Esophagus (tissue), 2 donors: Measurements from ENCODE around the gene SLBP. TPM values are rescaled to one million over a fixed set of nuclear protein-coding genes. Genes with fewer than 3 reads are reported as not detected.

Experiments used
- H3K27ac ChIP-seq, 2 donors: one replicate each; pipeline ENCODE4 v1.5.1; 2013; ENCODE audit warnings: low read depth in 2 of 2, mild to moderate bottlenecking in 2 of 2, inconsistent platforms in 1 of 2, low read length in 1 of 2, moderate library complexity in 1 of 2
- H3K27me3 ChIP-seq, 2 donors: one replicate each; pipeline ENCODE4 v1.6.1; 2013; ENCODE audit warnings: low read length in 2 of 2, control low read depth in 1 of 2, mild to moderate bottlenecking in 1 of 2; ENCODE audit not compliant: insufficient read depth in 2 of 2, control insufficient read depth in 1 of 2
- H3K36me3 ChIP-seq, 2 donors: one replicate each; pipeline ENCODE4 v1.6.1; 2013; ENCODE audit warnings: low read length in 1 of 2; ENCODE audit not compliant: control insufficient read depth in 2 of 2, insufficient read depth in 2 of 2
- H3K4me1 ChIP-seq, 2 donors: one replicate each; pipeline ENCODE4 v1.6.1; 2013; ENCODE audit warnings: low read length in 1 of 2; ENCODE audit not compliant: control insufficient read depth in 2 of 2, insufficient read depth in 2 of 2
- H3K4me3 ChIP-seq, 2 donors: one replicate each; pipeline ENCODE4 v1.5.1; 2013; ENCODE audit warnings: low read length in 2 of 2, mild to moderate bottlenecking in 2 of 2, low read depth in 1 of 2, moderate library complexity in 1 of 2
- H3K9me3 ChIP-seq, 2 donors: one replicate each; pipeline ENCODE4 v1.6.1; 2013; ENCODE audit warnings: mild to moderate bottlenecking in 2 of 2, low read depth in 1 of 2, low read length in 1 of 2, moderate library complexity in 1 of 2; ENCODE audit not compliant: control insufficient read depth in 2 of 2, insufficient read depth in 1 of 2
- WGBS, 2 donors: extraction: QIAGEN DNeasy Blood & Tissue Kit; methylation state at CpG; one replicate each; pipeline ENCODE4 v1.1.7; 2013; 5-methylcytosine and 5-hydroxymethylcytosine counted together
- polyA plus RNA-seq, 2 donors: library from polyadenylated mRNA; stranded (reverse); fragments of 200-250 nt; gene quantifications; one replicate each; pipeline ENCODE4 v1.2.3, GENCODE V29; 2013
- donor health status: healthy with polysubstance abuse.
- donor health status: Bipolar disorder and iron deficiency.

The SLBP gene
- polyA plus RNA-seq, 2 donors: 24.9 to 38.5 TPM

DNA sequence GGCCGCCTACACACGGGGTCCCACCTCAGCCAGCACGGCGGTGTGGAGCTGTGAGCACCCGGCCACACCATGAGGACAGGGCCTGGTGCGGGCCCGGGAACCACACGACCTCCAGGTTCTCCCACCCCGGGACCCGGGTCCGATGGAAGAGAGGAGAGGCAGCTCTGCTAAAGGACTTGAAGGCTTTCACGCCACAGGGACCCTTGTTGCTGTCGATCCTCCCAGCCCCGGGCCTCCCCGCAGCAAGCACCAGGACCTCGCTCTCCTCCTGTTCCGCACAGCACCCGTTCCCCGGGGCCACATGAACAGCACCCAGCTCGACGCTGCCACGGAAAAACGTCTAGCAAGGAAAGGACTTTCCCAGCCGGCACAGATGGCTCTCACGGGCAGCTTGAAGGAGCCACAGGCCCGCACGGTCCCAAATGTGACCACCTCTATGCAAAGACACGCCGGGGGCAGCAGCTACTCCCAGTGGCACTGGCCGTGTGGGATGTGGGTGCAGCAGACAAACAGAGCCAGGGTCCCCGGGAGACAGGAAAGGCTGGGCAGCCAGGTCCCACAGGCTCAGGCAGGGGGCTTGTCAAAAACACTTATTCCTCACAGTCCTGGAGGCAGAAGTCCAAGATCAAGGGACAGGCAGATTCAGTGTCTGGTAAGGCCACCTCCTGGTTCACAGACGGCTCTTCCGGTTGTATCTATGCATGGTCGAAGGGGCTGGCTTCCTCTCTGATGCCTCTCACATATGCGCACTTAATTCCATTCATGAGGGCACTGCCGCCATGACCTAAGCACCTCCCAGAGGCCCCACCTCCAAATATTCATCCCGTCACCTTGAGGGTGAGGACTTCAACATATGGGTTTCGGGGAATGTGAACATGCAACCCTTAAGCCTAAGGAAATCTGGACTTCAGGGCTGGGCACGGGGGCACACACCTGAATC, 52.7 kb downstream of the SLBP start:
- Histone ChIP-seq H3K27me3 (no peaks in the 10 kb centered on the region), H3K27ac (no peak overlapping the region), H3K4me3 (no peak overlapping the region), H3K4me1 (no peaks in the 10 kb centered on the region), H3K36me3 (peaks cover 0 to 2% of the 10 kb centered on the region in 2 donors), H3K9me3 (no peaks in the 10 kb centered on the region)
- 94% methylated on average over 39 of the region's 39 CpGs for WGBS, 2 donors

DNA sequence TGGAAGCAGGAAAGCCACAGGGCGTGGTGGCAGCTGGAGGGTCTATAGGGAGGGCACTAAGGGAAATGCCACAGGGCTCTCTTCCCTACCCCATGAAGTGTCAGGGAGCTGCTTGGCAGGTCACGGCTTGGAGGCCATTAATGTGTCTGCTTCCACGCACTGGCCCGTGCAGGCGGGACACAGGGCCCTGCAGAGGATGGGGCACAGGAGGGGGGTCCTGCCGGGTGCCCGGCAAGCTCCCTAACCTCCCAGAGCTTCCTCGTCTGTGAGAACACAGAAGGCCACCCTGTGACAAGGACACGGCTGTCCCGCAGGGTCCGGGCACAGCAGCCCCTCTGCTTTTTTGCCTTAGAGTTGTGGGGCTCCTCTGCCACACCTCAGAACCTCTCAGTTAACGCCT, 53.5 kb downstream of the SLBP start:
- no peak overlapping the region for H3K27ac ChIP-seq
- 93 to 95% methylated on average over 12 of the region's 12 CpGs for WGBS, 2 donors

DNA sequence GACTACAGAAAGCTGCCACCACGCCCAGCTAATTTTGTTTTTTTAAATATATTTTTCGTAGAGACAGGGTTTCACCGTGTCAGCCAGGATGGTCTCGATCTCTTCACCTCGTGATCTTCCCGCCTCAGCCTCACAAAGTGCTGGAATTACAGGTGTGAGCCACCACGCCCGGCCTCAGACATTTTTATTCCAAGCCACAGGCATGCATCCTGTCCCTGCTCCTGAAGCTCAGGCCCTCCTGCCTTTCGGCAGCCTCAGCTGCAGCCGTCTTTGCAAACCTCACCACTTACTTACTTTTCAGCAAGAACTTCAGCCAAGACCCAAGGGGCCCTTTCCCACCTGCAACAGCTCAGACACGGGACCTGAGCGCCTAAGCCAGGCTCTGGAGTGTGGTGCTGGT, 54.0 kb downstream of the SLBP start:
- no peaks in the 10 kb centered on the region for H3K9me3 ChIP-seq
- H3K27me3 ChIP-seq: no peaks in the 10 kb centered on the region
- H3K36me3 ChIP-seq: peaks cover 0 to 2% of the 10 kb centered on the region in 2 donors
- H3K4me1 ChIP-seq: no peaks in the 10 kb centered on the region
- H3K27ac ChIP-seq: no peak overlapping the region
- 91 to 93% methylated on average over 12 of the region's 12 CpGs for WGBS, 2 donors
- H3K4me3 ChIP-seq: no peak overlapping the region

More for the DNA sequence above, 53.5 kb downstream of the SLBP start:
- no peaks in the 10 kb centered on the region for H3K27me3 ChIP-seq
- peaks cover 0 to 2% of the 10 kb centered on the region in 2 donors for H3K36me3 ChIP-seq
- H3K4me1 ChIP-seq: no peaks in the 10 kb centered on the region
- no peaks in the 10 kb centered on the region for H3K9me3 ChIP-seq
- H3K4me3 ChIP-seq: no peak overlapping the region

DNA sequence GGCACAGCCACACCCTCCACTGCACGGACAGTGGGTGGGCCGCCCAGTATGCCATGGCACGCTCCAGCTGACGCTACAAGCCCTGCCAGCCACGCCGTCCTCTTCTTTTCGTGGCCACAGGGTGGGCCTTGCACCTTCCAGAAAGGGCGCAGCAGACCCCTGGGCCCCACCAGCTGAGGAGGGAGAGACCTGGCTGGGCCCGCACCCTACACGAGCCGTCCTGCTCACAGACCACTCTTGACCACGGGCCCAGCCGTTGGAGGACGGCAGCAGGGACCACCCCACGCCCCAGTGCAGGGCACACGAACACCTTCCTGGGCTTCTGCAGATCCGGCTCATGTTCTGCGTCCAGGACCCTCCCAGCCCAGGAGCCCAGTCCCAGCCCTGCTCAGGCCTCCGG, 55.1 kb downstream of the SLBP start:
- 92 to 94% methylated on average over 18 to 19 of the region's 19 CpGs for WGBS, 2 donors
- Histone ChIP-seq H3K36me3 (peaks cover 0 to 2% of the 10 kb centered on the region in 2 donors), H3K4me3 (no peak overlapping the region), H3K27me3 (no peaks in the 10 kb centered on the region), H3K27ac (no peak overlapping the region), H3K9me3 (peaks cover 0 to 6% of the 10 kb centered on the region in 2 donors), H3K4me1 (peaks cover 0 to 6% of the 10 kb centered on the region in 2 donors)

DNA sequence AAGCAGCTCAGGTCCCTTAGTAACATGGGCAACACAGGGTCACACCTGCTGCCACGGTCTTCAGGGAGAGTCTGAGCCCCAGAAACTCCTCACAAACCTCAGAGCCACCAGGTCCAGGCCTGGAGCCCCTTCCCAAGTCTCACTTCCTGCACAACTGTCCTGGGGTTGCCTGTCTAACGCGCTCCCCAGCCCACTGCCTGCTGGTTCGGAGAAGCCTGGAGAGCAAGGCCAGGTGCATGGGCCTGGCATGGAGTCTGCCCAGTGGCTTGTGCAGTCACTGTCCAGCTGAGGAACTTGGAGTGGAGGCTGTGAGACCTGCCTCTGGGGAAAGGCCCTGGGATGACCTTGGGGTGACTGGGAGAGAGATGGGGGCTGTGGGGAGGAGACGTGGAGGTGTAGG, 56.0 kb downstream of the SLBP start:
- Histone ChIP-seq H3K27me3 (no peaks in the 10 kb centered on the region), H3K4me1 (peaks cover 0 to 6% of the 10 kb centered on the region in 2 donors), H3K9me3 (peaks cover 0 to 6% of the 10 kb centered on the region in 2 donors), H3K27ac (no peak overlapping the region), H3K36me3 (peaks cover 0 to 2% of the 10 kb centered on the region in 2 donors), H3K4me3 (no peak overlapping the region)
- 92 to 97% methylated on average over 5 of the region's 5 CpGs for WGBS, 2 donors

DNA sequence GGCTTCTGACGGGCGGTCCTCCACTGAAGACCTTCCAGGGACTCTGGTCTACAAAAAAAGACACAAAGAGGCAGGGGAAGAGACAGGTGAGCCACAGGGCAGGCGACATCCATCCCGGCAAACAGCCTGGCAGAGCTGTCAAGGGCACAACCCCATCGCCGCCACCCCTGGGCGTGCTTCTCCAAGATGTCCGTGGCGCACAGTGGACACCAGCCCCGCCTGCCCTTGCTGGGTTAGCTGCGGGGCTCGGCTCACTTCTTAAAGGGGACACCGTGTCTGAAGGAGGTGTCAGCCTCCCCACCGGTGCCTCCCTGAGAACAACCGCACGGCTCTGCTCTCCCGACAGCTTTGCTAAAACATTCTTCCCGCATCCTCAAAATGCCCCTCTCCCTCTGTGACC, 56.4 kb downstream of the SLBP start:
- peaks cover 0 to 2% of the 10 kb centered on the region in 2 donors for H3K36me3 ChIP-seq
- peaks cover 0 to 6% of the 10 kb centered on the region in 2 donors for H3K4me1 ChIP-seq
- H3K4me3 ChIP-seq: no peak overlapping the region
- H3K27ac ChIP-seq: no peak overlapping the region
- no peaks in the 10 kb centered on the region for H3K27me3 ChIP-seq
- 93% methylated on average over 18 of the region's 18 CpGs for WGBS, 2 donors
- H3K9me3 ChIP-seq: peaks cover 0 to 6% of the 10 kb centered on the region in 2 donors

DNA sequence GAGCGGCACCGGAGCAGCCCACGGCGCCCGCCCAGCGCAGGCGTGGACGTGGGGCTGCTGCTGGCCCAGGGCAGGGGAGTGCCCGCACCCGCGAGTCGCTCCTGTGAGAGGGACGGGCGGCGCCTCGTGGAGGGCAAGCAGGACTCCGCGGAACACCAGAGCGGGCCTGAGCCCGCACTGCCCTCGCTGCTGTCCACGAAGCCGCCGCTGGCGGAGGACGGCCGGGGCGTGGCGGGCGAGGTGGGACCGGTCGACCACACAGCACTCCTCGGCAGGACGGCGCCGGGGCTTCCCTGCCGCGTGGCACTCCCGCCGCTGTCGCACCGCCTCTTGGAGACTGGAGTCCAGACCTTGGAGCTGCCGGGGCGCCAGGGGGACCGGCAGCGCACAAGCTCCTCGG, 57.0 kb downstream of the SLBP start:
- Histone ChIP-seq H3K27ac (no peak overlapping the region), H3K36me3 (peaks cover 0 to 2% of the 10 kb centered on the region in 2 donors), H3K9me3 (peaks cover 0 to 8% of the 10 kb centered on the region in 2 donors), H3K4me1 (peaks cover 0 to 6% of the 10 kb centered on the region in 2 donors), H3K27me3 (no peaks in the 10 kb centered on the region), H3K4me3 (no peak overlapping the region)
- 94 to 95% methylated on average over 43 to 47 of the region's 47 CpGs for WGBS, 2 donors

DNA sequence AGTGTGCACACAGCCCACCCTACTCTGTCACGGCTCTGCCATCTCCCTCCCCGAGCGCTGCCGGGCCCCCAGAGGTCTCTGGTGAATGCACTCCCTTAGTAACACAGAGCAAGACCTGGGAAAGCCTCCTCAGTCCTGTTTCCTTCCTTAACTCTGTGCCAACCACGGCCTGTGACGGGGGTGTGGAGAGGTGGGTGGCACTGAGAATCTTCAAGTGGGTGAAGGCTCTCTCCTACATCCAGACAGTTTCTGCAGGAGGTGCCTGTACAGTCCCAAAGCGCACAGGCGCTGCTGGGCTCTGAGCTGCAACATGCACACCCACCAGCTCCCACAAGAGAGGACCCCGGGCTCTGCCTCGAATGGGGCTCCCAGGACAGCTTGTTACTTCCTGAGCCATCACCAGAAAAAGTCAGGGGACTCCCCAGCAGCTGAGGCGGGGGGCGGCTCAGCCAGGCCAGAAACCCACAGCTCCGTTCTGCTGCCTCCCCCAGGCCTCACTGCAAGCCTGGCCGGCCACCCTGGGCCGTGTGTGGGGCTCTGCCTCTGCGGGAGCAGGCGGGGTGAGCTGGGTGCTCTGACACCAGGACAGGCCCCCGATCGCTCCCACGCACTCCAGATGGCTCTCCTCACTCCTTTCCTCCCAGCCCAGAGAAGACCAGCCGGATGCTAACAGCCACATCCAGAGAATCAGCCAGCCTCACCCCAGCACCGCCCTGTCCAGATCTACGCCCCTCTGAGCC, 57.7 kb downstream of the SLBP start:
- no peak overlapping the region for H3K4me3 ChIP-seq
- no peak overlapping the region for H3K27ac ChIP-seq
- 80 to 87% methylated on average over 23 of the region's 23 CpGs for WGBS, 2 donors
- H3K4me1 ChIP-seq: peaks cover 0 to 6% of the 10 kb centered on the region in 2 donors
- no peaks in the 10 kb centered on the region for H3K27me3 ChIP-seq
- H3K9me3 ChIP-seq: peaks cover 0 to 9% of the 10 kb centered on the region in 2 donors
- peaks cover 0 to 2% of the 10 kb centered on the region in 2 donors for H3K36me3 ChIP-seq

DNA sequence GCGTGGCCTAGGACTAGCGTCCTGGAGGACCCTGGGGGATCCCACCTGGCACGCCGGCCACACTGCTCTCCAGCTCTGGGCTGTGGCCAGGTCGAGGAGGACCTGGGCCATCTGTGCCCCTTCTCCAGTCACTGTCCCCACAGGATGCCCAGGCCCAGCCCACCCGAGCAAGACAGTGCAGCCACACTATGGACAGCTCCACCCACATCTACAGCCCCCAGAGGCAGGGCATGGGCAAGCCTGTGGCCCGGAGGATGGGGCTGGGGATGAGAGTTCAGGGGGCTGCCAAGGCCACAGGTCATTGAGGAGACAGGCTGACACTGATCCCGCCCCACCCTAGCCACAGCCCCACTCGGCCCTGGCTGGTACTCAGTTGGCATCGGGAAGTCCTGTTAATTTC, 58.3 kb downstream of the SLBP start:
- 88 to 89% methylated on average over 10 of the region's 10 CpGs for WGBS, 2 donors
- H3K4me3 ChIP-seq: no peak overlapping the region
- H3K9me3 ChIP-seq: peaks cover 0 to 9% of the 10 kb centered on the region in 2 donors
- peaks cover 0 to 6% of the 10 kb centered on the region in 2 donors for H3K4me1 ChIP-seq
- H3K27me3 ChIP-seq: no peaks in the 10 kb centered on the region
- no peak overlapping the region for H3K27ac ChIP-seq
- H3K36me3 ChIP-seq: peaks cover 0 to 2% of the 10 kb centered on the region in 2 donors
